NCI-H526 treated with DMSO at 0.1 percent for 48 hours (cell line): ENCODE results near the gene OLFM4.

ENCODE experiments used
- DNase-seq: peaks from one replicate; lab custom pipeline; 2025; lab: John Stamatoyannopoulos, UW

The OLFM4 gene

DNA sequence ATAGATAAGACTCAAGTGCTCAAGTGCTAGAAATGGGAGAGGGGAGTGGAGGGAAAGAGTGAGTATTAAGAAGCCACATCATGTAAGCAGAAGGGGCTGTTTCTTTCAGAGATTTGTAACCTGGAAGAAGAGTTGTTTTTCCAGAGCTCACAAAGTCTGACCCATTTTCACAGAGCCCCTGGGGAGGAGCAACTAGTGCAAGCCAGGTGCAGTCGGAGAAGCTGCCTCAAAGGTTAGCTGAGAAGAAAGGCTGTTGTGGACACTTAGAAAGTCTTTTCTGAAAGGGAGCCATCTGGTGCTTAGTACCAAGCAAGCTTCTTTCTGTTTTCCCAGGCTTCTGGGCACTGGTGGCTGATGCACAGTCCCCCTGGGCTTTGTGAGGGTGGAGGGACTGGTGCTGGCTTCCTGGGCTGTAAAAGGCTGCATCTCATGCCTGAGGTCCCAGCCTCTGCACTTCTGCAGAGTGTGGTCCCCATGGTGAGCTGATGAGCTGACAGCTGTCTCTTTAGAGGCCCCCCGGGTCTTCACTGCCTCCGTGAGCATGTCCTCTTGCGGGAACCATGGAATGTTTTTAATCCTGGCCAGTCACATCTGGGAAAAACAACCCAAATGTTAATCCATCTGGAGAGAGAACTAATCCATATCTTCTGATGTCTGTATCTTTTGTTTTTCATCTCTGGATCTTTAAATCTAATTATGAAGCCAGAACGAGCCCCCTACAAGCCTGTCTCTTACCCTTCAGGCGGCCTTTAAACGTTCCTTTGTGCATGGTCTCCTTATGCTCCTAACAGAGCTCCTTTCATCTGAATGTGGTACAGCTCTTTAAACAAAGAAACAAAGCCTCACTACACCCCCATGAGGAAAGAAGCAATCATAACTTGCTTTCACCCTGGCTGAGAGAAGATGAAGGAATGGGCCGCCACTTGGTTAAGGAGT, 40.2 kb downstream of the OLFM4 start:
- DNase-seq, result peak; percentile 25

DNA sequence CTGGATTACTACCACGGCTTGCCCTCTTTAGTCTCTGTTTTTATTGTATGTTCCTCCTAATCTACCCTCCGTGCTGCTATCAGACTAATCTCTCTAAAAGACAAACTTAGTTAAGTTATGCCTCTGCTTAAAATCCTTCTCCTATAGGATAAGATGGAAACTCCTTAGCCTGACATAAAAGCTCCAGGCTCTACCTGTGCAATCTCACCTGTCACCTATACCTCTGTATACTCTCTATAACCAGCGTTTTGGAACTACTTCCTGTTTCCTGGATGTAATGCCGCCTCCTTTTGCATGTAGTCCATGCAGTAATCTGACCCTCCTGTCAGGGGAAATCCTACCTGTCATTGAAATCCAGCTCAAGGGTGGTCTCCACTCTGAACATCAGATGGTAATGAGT, 41.2 kb downstream of the OLFM4 start:
- DNase-seq, result no peak

DNA sequence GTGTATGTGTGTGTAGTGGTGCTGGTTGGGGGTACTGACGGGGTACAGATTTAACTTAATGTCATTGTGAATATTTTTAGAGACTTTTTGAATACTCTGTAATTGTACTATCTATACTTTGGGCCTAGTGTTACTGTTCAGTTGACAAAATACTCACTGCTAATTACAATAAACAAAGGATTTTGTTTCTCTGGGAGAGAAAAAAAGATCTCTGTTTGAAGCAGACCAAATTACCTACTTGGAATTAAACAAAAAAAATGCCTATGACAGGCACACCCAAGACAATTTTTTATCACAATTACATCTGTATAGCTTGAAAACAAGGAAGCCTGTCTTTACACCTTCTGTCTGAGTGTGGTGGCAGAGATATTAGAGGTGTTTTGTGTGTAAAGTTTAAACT, 45.1 kb downstream of the OLFM4 start:
- DNase-seq, result no peak

DNA sequence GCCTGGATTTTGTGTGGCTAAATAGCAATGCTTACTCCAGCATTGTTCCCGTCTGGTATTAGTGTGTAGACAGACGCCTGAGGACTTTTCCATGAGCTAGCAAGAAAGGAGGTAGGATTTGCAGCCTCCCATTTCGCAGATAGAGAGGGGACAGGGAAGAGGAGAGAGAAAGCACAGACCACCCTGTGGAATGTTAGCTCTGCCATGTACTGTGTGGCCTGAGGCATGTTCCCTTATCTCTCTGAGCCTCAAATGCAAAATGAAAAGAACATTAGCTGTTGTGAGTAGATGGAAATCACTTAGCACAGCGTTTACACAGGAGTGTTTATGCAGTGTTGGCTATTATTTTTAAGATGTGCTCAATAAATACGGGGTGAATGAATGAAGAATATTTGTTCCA, 45.5 kb downstream of the OLFM4 start:
- no peak for DNase-seq

DNA sequence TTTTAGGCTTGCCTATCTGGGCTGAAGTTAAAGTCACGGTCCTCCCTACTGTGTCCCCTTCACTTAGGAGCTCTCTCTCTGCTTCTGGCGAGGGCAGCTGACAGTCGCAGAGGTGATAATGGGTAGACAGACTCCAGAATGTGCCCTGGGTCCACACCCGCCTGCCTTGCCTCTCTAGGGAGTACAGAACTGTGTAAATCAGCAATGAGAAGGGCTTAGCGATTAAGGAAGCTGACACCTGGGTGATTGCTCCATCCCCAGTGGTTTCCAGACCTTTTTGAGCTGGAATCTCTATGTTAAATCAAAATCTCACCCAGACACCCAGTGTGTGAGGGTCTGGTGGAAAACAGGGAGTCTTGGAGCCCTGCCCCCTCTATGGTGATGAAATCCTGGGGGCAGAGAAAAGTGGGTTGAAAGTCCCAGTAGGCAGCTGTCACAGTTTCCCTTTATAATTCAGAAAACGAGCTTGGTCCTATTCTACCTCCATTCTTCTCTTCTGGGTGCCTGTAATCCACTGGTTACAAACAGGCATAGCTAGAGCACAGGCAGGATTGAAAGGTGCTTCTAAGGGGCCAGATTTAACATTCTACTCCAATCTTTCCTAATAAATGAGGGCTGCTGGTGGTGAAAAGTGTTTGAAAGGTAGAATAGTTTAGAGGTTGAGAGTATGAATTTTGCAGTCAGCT, 46.9 kb downstream of the OLFM4 start:
- DNase-seq, result no peak

DNA sequence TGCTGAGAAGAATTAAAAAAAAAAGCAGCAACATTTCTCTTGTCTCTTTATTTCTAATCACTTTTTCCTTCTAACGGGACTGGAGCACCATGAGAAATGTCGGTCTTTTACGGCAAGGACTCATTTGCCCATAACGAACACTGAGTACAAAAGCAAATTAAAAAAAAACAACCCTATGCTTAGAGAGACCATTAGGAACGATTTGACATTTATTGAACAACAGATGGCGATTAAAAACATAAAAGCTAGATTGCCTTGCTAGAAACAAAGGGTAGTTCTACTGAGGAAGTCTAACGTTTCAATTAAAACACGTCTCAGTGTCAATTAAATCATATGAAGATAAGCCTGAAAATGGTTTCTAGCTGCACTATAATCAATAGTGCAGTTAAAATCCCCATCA, 51.1 kb downstream of the OLFM4 start:
- no peak for DNase-seq

DNA sequence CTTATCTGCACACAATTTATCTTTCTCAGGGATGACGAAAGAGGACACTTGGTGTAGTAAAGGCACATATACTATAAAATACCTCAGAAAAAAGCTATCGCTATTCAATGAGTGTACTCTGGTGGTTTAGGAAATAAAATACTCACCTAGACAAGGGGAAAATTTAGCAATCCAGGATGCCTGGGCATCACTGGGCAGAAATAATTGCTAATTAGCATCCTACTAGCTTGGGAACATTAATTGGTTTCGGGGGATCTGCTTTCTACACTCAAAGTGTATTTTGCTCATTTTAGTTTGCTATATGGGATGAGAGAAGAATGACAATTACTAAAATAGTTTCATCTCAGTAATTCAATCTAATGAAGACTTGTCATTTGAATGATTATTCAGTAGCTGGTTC, 60.3 kb downstream of the OLFM4 start:
- DNase-seq, result no peak

DNA sequence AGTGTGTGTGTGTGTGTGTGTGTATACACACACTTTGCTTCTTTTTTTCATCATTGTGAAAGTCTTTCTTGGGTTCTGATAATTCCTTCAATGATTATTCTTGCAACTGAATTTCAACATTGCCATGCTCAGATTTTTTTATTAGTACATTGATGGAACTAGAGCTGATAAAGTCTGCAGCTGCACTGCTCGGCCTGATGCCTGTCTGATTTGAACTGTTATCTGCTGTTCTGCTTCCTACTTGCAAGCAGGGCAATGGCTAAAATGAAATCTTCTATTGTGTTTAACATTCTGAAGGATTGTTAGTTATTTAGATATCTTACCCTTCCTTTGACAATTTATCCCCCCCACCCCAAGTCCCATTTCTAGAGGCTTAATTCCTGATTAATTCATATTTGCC, 61.3 kb downstream of the OLFM4 start:
- no peak for DNase-seq

DNA sequence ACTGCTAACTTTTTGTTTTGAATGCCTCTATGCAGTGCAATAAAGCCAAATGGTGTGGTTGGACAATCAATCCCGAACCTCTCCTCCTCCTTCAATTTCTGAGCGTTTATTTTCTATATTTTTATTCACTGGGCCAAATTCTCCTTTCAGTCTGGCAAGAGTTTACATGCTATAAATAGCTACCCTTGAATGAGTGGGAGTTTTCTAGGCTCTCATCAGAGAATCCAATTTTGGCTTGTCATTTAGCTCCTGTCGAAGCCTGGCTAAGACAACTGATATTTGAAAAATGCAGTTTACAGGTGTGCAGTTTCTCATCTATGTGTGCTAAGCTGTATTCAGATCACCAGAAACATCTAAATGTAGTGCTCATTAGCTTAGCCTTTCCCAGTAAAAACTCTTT, 61.8 kb downstream of the OLFM4 start:
- no peak for DNase-seq

DNA sequence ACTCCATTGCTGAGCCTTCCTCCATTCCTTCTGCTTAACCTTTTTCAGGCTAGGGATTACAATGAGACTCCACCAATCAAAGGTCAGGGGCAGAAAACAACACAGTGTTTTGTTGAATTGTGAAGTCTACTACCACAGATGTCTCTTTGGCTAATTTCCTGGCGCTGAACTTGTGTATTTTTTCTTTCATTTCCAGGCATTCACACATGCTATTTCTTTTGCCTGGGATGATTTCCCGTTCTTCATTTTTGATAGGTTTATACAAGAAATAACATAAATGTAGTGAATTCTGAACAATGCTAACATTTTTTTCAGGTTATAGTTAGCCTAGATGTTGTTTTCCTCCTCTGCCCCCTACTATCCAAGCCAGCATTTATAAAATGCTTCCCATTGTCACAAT, 64.3 kb downstream of the OLFM4 start:
- DNase-seq, result no peak

DNA sequence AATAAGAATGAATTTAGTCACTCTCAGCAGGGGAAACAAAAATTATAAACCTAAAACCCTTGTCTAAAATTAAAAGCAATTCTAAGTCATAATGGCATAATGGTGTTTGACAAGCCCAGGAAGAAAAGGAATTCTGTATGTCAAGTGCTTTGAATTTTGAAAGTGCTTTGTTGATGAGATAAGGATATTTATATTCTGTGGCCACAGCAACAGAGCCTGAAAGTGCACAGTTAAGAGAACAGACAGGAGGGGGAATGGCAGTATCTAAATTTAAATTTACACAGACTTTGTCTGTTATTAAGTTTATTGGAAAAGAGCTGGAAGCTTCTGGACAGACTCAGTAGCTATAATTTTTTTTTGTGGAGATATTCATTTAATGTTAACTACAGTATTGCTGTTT, 69.8 kb downstream of the OLFM4 start:
- peak; percentile 69 for DNase-seq

DNA sequence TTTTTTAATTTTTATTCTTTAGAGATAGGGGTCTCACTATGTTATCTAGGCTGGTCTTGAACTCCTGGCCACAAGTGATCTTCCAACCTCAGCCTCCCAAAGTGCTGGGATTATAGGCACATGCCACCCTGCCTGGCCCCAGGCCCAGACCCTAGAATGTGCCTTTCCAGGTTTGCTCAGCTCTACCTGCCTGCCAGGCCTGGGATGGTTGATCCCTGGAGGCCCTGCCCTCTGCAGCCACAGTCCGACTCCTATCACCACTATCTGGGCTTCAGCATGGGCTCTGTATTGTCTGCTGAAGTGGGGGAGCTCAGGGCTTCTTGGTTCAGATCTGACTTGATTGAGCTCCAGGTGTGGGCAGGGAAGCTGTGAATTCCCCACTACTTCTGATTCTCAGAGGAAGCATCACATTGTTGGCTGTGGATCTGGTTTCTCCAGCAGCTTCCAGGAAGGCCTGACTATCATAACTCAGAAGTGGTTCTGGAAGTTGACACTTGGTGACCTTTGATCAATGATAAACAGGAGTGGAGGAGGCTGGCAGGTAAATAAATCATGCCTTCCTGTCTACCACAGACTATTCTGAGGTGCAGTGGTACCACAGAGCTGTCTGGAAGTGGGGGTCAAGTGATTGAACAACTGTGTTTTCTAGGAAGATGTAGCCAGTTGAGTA, 71.9 kb downstream of the OLFM4 start:
- DNase-seq, result no peak
